Tibial nerve (tissue), 4 donors: Measurements from ENCODE around the gene NALCN.

Experiments
- EP300 ChIP-seq, 2 donors: sonication (generic); formaldehyde crosslinking; IDR thresholded peaks; one replicate each; pipeline ENCODE4 v1.6.1; 2017; ENCODE audit warnings: antibody characterized with exemption in 2 of 2, mild to moderate bottlenecking in 1 of 2
- POLR2A ChIP-seq, 2 donors: fragments of 450-650 bp; IDR thresholded peaks; one replicate each; pipeline ENCODE4 v1.6.1; 2017; ENCODE audit warnings: antibody characterized with exemption in 2 of 2, mild to moderate bottlenecking in 2 of 2, moderate library complexity in 2 of 2
- TF ChIP-seq, protein P1 (sequence below), 5 experiments: fragments of 200-600 bp in 3 of 5; fragments of 450-650 bp in 2 of 5; sonication (generic) in 3 of 5; IDR thresholded peaks; one replicate each; pipeline ENCODE4 v1.5.1; 2016 to 2019; ENCODE audit warnings: antibody characterized with exemption in 5 of 5, mild to moderate bottlenecking in 3 of 5, moderate library complexity in 2 of 5

DNA sequence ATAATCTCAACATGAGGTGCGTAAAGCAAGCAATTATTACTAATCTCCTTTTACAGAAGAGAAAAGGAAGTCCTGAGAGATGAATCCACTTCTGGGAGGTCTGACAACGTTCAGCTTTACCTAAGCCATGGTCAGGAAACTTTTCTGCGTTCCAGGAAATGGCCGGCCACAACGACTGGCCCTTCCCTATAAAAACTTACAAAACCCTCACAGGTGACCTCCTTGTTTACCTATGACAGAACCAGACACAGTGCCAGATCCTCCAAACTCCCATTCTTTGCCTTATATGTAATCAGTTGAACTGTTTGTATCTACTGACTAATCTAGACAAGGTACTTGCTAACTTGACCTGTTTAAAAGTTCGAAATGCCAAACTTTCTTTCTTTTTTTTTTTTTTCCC is 390.0 kb downstream of the NALCN start:
- TF ChIP-seq POLR2A (IDR thresholded peaks at IDR 0.05) = no peak
- TF ChIP-seq, protein P1, sequence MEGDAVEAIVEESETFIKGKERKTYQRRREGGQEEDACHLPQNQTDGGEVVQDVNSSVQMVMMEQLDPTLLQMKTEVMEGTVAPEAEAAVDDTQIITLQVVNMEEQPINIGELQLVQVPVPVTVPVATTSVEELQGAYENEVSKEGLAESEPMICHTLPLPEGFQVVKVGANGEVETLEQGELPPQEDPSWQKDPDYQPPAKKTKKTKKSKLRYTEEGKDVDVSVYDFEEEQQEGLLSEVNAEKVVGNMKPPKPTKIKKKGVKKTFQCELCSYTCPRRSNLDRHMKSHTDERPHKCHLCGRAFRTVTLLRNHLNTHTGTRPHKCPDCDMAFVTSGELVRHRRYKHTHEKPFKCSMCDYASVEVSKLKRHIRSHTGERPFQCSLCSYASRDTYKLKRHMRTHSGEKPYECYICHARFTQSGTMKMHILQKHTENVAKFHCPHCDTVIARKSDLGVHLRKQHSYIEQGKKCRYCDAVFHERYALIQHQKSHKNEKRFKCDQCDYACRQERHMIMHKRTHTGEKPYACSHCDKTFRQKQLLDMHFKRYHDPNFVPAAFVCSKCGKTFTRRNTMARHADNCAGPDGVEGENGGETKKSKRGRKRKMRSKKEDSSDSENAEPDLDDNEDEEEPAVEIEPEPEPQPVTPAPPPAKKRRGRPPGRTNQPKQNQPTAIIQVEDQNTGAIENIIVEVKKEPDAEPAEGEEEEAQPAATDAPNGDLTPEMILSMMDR (IDR thresholded peaks at IDR 0.05) = no peak
- no peak for TF ChIP-seq EP300 (IDR thresholded peaks at IDR 0.05)
